H1 (cell line): ENCODE measurements around the gene HOMER1. TPM values are rescaled to one million over a fixed set of nuclear protein-coding genes. Genes with fewer than 3 reads are reported as not detected.

Experiments
- CTCF ChIA-PET: fragments of 300-600 bp; sonication (Branson Sonifier 250); formaldehyde crosslinking; loops from one replicate; lab custom pipeline; 2021; ENCODE audit not compliant: partially characterized antibody; lab: Charles Lee
- POLR2A ChIA-PET: fragments of 300-600 bp; sonication (Branson Sonifier 250); formaldehyde crosslinking; loops from one replicate; lab custom pipeline; 2021; ENCODE audit warnings: inconsistent platforms; ENCODE audit not compliant: partially characterized antibody; lab: Charles Lee
- DNase-seq, 2 experiments: peaks; one replicate each; pipeline versions ENCODE4 v3.0.0 to v3.0.0-alpha.2; 2010 to 2022; ENCODE audit warnings: low spot score in 2 of 2, low read depth in 1 of 2, mixed read lengths in 1 of 2
- FAIRE-seq: peaks from 2 replicates; lab custom pipeline; 2011; peaks lifted over from hg19 to GRCh38; lab: Jason Lieb, UNC
- H2AFZ ChIP-seq: 2 replicates; pipeline ENCODE4 v1.8.1; 2012; ENCODE audit warnings: low read length, inconsistent platforms
- H2AK5ac ChIP-seq: 2 replicates; pipeline ENCODE4 v1.6.1; 2013; ENCODE audit warnings: low read depth, low read length
- H2BK120ac ChIP-seq: replicated peaks from 2 replicates; pipeline ENCODE3; 2013; ENCODE audit warnings: low read depth, low read length, inconsistent platforms
- H2BK12ac ChIP-seq: 2 replicates; pipeline ENCODE4 v1.6.1; 2013; ENCODE audit warnings: low read depth, low read length
- H2BK15ac ChIP-seq: 2 replicates; pipeline ENCODE4 v1.6.1; 2013; ENCODE audit warnings: low read length
- H2BK20ac ChIP-seq: 2 replicates; pipeline ENCODE4 v1.6.1; 2013; ENCODE audit warnings: low read length
- H2BK5ac ChIP-seq: 2 replicates; pipeline ENCODE4 v1.6.1; 2013; ENCODE audit warnings: low read depth, low read length
- H3K14ac ChIP-seq: 2 replicates; pipeline ENCODE4 v1.6.1; 2013; ENCODE audit warnings: inconsistent platforms; ENCODE audit not compliant: insufficient read length
- H3K18ac ChIP-seq: 2 replicates; pipeline ENCODE4 v1.6.1; 2013; ENCODE audit warnings: low read length; ENCODE audit errors: extremely low read depth
- H3K23ac ChIP-seq: 2 replicates; pipeline ENCODE4 v1.6.1; 2013; ENCODE audit warnings: inconsistent platforms; ENCODE audit not compliant: insufficient read length
- H3K23me2 ChIP-seq: 2 replicates; pipeline ENCODE4 v1.6.1; 2013; ENCODE audit warnings: low read depth, low read length
- H3K27ac ChIP-seq: 2 replicates; pipeline ENCODE4 v1.6.1; 2011; ENCODE audit warnings: low read depth, low read length, inconsistent platforms
- H3K27me3 ChIP-seq, 4 experiments: replicated peaks in 1 of 4; 1 replicate in 1 of 4; 2 replicates in 3 of 4; pipeline versions ENCODE4 v1.6.1 to v1.8.1; 2011 to 2013; ENCODE audit warnings: low read length in 3 of 4, mild to moderate bottlenecking in 3 of 4, inconsistent platforms in 2 of 4, mixed read lengths in 2 of 4, moderate library complexity in 1 of 4; ENCODE audit not compliant: control insufficient read depth in 3 of 4, insufficient read depth in 3 of 4; ENCODE audit errors: extremely low read depth in 1 of 4
- H3K36me3 ChIP-seq, 4 experiments: 2 replicates each; pipeline versions ENCODE4 v1.6.1 to v1.8.1; 2011 to 2013; ENCODE audit warnings: mild to moderate bottlenecking in 4 of 4, low read length in 3 of 4, moderate library complexity in 2 of 4, control low read depth in 1 of 4, inconsistent platforms in 1 of 4; ENCODE audit not compliant: insufficient read depth in 4 of 4, control insufficient read depth in 2 of 4
- H3K4ac ChIP-seq: replicated peaks from 2 replicates; pipeline ENCODE3; 2013; ENCODE audit warnings: low read length, low read depth, mixed read lengths, inconsistent platforms; ENCODE audit not compliant: insufficient read length
- H3K4me1 ChIP-seq, 4 experiments: replicated peaks in 1 of 4; 1 replicate in 1 of 4; 2 replicates in 3 of 4; pipeline versions ENCODE4 v1.6.1 to v1.8.1; 2011 to 2013; ENCODE audit warnings: low read length in 3 of 4, inconsistent platforms in 2 of 4, mixed read lengths in 1 of 4; ENCODE audit not compliant: insufficient read depth in 4 of 4, control insufficient read depth in 3 of 4
- H3K4me2 ChIP-seq, 2 experiments: 2 replicates each; pipeline versions ENCODE4 v1.6.1 to v1.8.1; 2011 to 2013; ENCODE audit warnings: low read depth in 2 of 2, low read length in 2 of 2, control low read depth in 1 of 2, inconsistent platforms in 1 of 2, mild to moderate bottlenecking in 1 of 2; ENCODE audit not compliant: insufficient read depth in 1 of 2
- H3K4me3 ChIP-seq, 4 experiments: fragments of 200-600, 300-600 bp in 1 of 4; sonication (generic), shearing (Covaris generic), sonication (Bioruptor Twin) in 1 of 4; 2 replicates each; pipeline versions ENCODE4 v1.5.1 to v1.8.1; 2011 to 2016; ENCODE audit warnings: low read length in 4 of 4, low read depth in 3 of 4, control low read depth in 2 of 4, inconsistent platforms in 2 of 4, mild to moderate bottlenecking in 2 of 4, mixed read lengths in 1 of 4, moderate library complexity in 1 of 4; ENCODE audit not compliant: insufficient read depth in 2 of 4; ENCODE audit errors: extremely low read depth in 1 of 4
- H3K56ac ChIP-seq: replicated peaks from 2 replicates; pipeline ENCODE3; 2013; ENCODE audit warnings: low read depth, mild to moderate bottlenecking, mixed read lengths, low read length, inconsistent platforms; ENCODE audit not compliant: insufficient read length
- H3K79me1 ChIP-seq: 2 replicates; pipeline ENCODE4 v1.6.1; 2013; ENCODE audit warnings: low read depth, low read length, control low read depth
- H3K79me2 ChIP-seq, 2 experiments: 2 replicates each; pipeline versions ENCODE4 v1.6.1 to v1.8.1; 2012 to 2013; ENCODE audit warnings: low read length in 2 of 2, mild to moderate bottlenecking in 2 of 2, inconsistent platforms in 1 of 2; ENCODE audit not compliant: insufficient read depth in 2 of 2, control insufficient read depth in 1 of 2
- H3K9ac ChIP-seq, 4 experiments: replicated peaks in 1 of 4; 1 replicate in 1 of 4; 2 replicates in 3 of 4; pipeline versions ENCODE4 v1.6.1 to v1.8.1; 2011 to 2013; ENCODE audit warnings: low read depth in 3 of 4, low read length in 3 of 4, control low read depth in 2 of 4, mild to moderate bottlenecking in 2 of 4, moderate library complexity in 2 of 4, inconsistent platforms in 1 of 4; ENCODE audit errors: extremely low read depth in 1 of 4
- H3K9me3 ChIP-seq, 2 experiments: 2 replicates each; pipeline versions ENCODE4 v1.6.1 to v1.8.1; 2012 to 2013; ENCODE audit warnings: mild to moderate bottlenecking in 2 of 2, moderate library complexity in 2 of 2, control low read depth in 1 of 2, inconsistent platforms in 1 of 2, low read depth in 1 of 2, low read length in 1 of 2, mixed read lengths in 1 of 2; ENCODE audit not compliant: insufficient read depth in 2 of 2
- H4K20me1 ChIP-seq, 2 experiments: replicated peaks in 1 of 2; 2 replicates each; pipeline versions ENCODE3 to v1.8.1; 2011 to 2013; ENCODE audit warnings: inconsistent platforms in 2 of 2, low read length in 2 of 2, mild to moderate bottlenecking in 1 of 2; ENCODE audit not compliant: insufficient read depth in 2 of 2, control insufficient read depth in 1 of 2
- H4K5ac ChIP-seq: 2 replicates; pipeline ENCODE4 v1.6.1; 2013; ENCODE audit warnings: low read length, low read depth, mixed read lengths, inconsistent platforms; ENCODE audit not compliant: insufficient read length
- H4K8ac ChIP-seq: 2 replicates; pipeline ENCODE4 v1.8.0; 2013; ENCODE audit warnings: mild to moderate bottlenecking, moderate library complexity, low read length, inconsistent platforms; ENCODE audit not compliant: insufficient read depth; ENCODE audit errors: extremely low read depth
- H4K91ac ChIP-seq: replicated peaks from 2 replicates; pipeline ENCODE3; 2013; ENCODE audit warnings: low read length, mixed read lengths, inconsistent platforms; ENCODE audit not compliant: insufficient read length
- ATF3 ChIP-seq: IDR thresholded peaks from 2 replicates; pipeline ENCODE4 v1.6.1; 2011; ENCODE audit warnings: low read depth, mild to moderate bottlenecking, low read length; ENCODE audit not compliant: insufficient read depth
- BRCA1 ChIP-seq: IDR thresholded peaks from 2 replicates; pipeline ENCODE4 v1.6.1; 2012; ENCODE audit warnings: low read depth, low read length, improper control_type of control experiment
- CBX5 ChIP-seq: fragments of 300-800, 300-1000 bp; sonication (generic); IDR thresholded peaks from 2 replicates; pipeline ENCODE4 v1.7.1; 2016; ENCODE audit warnings: antibody characterized with exemption, low read length, low read depth
- FOSL1 ChIP-seq: IDR thresholded peaks from 2 replicates; pipeline ENCODE4 v1.6.1; 2011; ENCODE audit warnings: mild to moderate bottlenecking, low read depth, low read length, moderate library complexity; ENCODE audit not compliant: insufficient read depth
- GABPA ChIP-seq: IDR thresholded peaks from 2 replicates; pipeline ENCODE4 v1.6.1; 2011; ENCODE audit warnings: mild to moderate bottlenecking, low read length, moderate library complexity, borderline replicate concordance; ENCODE audit not compliant: insufficient read depth
- HDAC6 ChIP-seq: IDR thresholded peaks from one replicate; pipeline ENCODE4 v1.7.1; 2012; ENCODE audit warnings: low read depth, mild to moderate bottlenecking, inconsistent platforms, low read length, moderate library complexity
- MAFK ChIP-seq: IDR thresholded peaks from 2 replicates; pipeline ENCODE4 v1.6.1; 2012; ENCODE audit warnings: low read depth, mild to moderate bottlenecking, improper control_type of control experiment, low read length
- SIRT6 ChIP-seq: IDR thresholded peaks from one replicate; pipeline ENCODE4 v1.7.1; 2012; ENCODE audit warnings: low read length, inconsistent platforms
- TAF7 ChIP-seq: optimal IDR thresholded peaks from 2 replicates; pipeline ENCODE3; 2011; ENCODE audit warnings: low read depth, mild to moderate bottlenecking, inconsistent platforms, low read length, moderate library complexity, borderline replicate concordance
- WGBS, 2 experiments: shearing (Covaris generic) in 1 of 2; methylation state at CpG; one replicate each; pipeline versions ENCODE4 v1.1.6 to v1.1.7; 2013 to 2015; ENCODE audit warnings: low lambda C conversion rate in 2 of 2, mixed read lengths in 2 of 2, inconsistent platforms in 1 of 2, low coverage in 1 of 2, missing lambda C conversion rate in 1 of 2; ENCODE audit not compliant: insufficient replicate concordance in 2 of 2, insufficient coverage in 1 of 2, insufficient read length in 1 of 2; ENCODE audit errors: extremely low coverage in 1 of 2, missing lambda C conversion rate in 1 of 2; 5-methylcytosine and 5-hydroxymethylcytosine counted together
- polyA plus RNA-seq, 7 experiments: library from polyadenylated mRNA; depleted of rRNA in 3 of 7; stranded (reverse) in 5 of 7; unstranded in 2 of 7; fragments of >200 nt in 5 of 7; fragments of 200-250 nt in 2 of 7; gene quantifications; 1 replicate in 5 of 7; 2 replicates in 1 of 7; 4 replicates in 1 of 7; pipeline versions ENCODE4 v1.2.1 to v1.2.3, GENCODE V29; 2011 to 2013; ENCODE audit warnings: missing spikeins in 2 of 7, mixed read lengths in 2 of 7
- total RNA-seq: library from RNA; stranded (reverse); fragmentation: NEBNext Ultra II Directional; extraction: Animal tissue kit (Norgen Biotek cat#: 25700); gene quantifications from 2 replicates; pipeline ENCODE4 v1.2.1, GENCODE V29; 2021

Gene HOMER1
- total and polyA plus RNA-seq, 2 of the 8 experiments (the other 6 are each of a cell fraction or from before 2014, with no cell fraction given), result 6.4 to 57.9 TPM

DNA sequence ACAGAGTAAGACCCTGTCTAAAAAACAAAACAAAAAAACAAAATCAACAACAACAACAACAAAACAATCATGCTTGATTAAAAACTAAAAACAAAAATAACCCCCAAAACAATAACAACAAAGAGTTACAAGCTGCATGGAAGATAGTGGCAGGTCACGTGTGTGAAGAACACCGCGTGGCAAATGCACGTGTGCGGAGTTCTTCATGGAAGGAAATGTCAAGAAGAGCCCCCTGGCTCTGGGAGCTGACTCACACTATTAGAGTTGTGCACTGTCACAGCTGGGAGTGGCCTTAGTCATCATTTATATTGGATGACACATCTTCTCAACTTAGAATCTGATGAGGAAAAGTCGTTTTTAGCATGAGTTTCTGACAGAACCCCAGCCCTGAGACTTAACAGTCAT lies 167.5 kb downstream of the HOMER1 start:
- no peaks in the 10 kb centered on the region for H4K20me1 ChIP-seq
- no peak overlapping the region for H2BK120ac ChIP-seq
- 96% methylated on average over 6 of the region's 6 CpGs; no CpG with 5 or more reads in 1 of the 2 experiments for WGBS, 2 experiments
- H2AFZ ChIP-seq, result no peak overlapping the region
- no peak for DNase-seq
- H3K56ac ChIP-seq, result no peak overlapping the region
- H3K9me3 ChIP-seq, result no peaks in the 10 kb centered on the region
- FAIRE-seq, result no peak
- no peak overlapping the region for H2BK15ac ChIP-seq
- no peak overlapping the region for H2BK20ac ChIP-seq
- H3K4me1 ChIP-seq, result no peaks in the 10 kb centered on the region
- TF ChIP-seq SIRT6 (no peak), CBX5 (no peak), HDAC6 (no peak), MAFK (no peak), BRCA1 (no peak), GABPA (no peak), ATF3 (no peak), FOSL1 (no peak), TAF7 (no peak)
- H4K8ac ChIP-seq, result no peak overlapping the region
- no peak overlapping the region for H3K18ac ChIP-seq
- no peak overlapping the region for H4K91ac ChIP-seq
- no peaks in the 10 kb centered on the region for H3K27me3 ChIP-seq
- H2BK5ac ChIP-seq, result no peak overlapping the region
- no peak overlapping the region for H3K14ac ChIP-seq
- H2BK12ac ChIP-seq, result no peak overlapping the region
- H3K36me3 ChIP-seq, result no peaks in the 10 kb centered on the region
- no peak overlapping the region for H2AK5ac ChIP-seq
- no peak overlapping the region for H3K4ac ChIP-seq
- POLR2A ChIA-PET, result no interaction called here
- no peak overlapping the region for H3K4me3 ChIP-seq
- H3K9ac ChIP-seq, result no peak overlapping the region
- CTCF ChIA-PET, result interaction anchor here (0.6 to 1.3 kb wide), 4 partner anchors 12 to 237 kb away, joined by 3 to 7 read pairs (median 4); no protein-coding TSS in a partner anchor
- H3K79me1 ChIP-seq, result no peaks in the 10 kb centered on the region
- H3K79me2 ChIP-seq, result no peaks in the 10 kb centered on the region
- H3K4me2 ChIP-seq, result no peak overlapping the region
- no peak overlapping the region for H4K5ac ChIP-seq
- H3K23me2 ChIP-seq, result no peaks in the 10 kb centered on the region
- H3K23ac ChIP-seq, result no peak overlapping the region
- H3K27ac ChIP-seq, result no peak overlapping the region
